Measurements from ENCODE around the gene ANKRD65.

DNA sequence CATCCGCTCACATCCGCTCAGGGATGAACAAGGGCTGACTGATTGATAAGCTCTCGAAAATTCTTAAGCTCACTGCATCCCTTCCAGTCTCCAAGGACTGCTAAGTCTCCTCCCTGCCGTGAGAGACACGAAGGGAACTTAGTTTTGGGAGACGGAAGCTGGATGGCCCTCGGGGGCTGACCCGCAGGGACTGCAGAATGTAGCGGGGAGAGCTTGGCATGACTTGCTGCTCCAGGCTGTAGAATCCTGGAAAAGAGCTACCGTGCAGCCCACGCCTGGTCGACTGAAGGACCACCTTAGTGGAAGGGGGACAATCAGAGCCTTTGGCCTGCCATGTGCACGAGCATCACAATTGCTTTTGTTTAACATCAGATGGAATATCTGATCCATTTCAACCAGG is 5.3 kb downstream of the ANKRD65 start:
- TF ChIP-seq, protein P1, sequence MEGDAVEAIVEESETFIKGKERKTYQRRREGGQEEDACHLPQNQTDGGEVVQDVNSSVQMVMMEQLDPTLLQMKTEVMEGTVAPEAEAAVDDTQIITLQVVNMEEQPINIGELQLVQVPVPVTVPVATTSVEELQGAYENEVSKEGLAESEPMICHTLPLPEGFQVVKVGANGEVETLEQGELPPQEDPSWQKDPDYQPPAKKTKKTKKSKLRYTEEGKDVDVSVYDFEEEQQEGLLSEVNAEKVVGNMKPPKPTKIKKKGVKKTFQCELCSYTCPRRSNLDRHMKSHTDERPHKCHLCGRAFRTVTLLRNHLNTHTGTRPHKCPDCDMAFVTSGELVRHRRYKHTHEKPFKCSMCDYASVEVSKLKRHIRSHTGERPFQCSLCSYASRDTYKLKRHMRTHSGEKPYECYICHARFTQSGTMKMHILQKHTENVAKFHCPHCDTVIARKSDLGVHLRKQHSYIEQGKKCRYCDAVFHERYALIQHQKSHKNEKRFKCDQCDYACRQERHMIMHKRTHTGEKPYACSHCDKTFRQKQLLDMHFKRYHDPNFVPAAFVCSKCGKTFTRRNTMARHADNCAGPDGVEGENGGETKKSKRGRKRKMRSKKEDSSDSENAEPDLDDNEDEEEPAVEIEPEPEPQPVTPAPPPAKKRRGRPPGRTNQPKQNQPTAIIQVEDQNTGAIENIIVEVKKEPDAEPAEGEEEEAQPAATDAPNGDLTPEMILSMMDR (optimal IDR thresholded peaks at IDR 0.05 in 1 of 3, IDR thresholded peaks at IDR 0.05 in 1 of 3, conservative IDR thresholded peaks at IDR 0.05 in 1 of 3; ENCODE audit: extremely low read depth in 1 of 3, insufficient read depth in 2 of 3, low read length in 3 of 3): no peak
- TF ChIP-seq EZH2 (IDR thresholded peaks at IDR 0.05; ENCODE audit: low read length): no peak
